LNCaP clone FGC (cell line): ENCODE measurements around the gene EFCAB6.

Experiments
- DNase-seq: peaks from one replicate; pipeline ENCODE4 v3.0.0-alpha.2; 2011; ENCODE audit warnings: low read depth
- H3K4me3 ChIP-seq: 2 replicates; pipeline ENCODE4 v1.5.1; 2011; ENCODE audit warnings: mild to moderate bottlenecking, low read depth, low read length, control low read depth
- CTCF ChIP-seq: IDR thresholded peaks from 2 replicates; pipeline ENCODE4 v1.5.1; 2012; ENCODE audit warnings: mild to moderate bottlenecking; ENCODE audit not compliant: control insufficient read depth, insufficient read depth; ENCODE audit errors: extremely low read depth

Gene EFCAB6

GRCh38 chr22:43852573-43853327 lies 40.6 kb upstream of the EFCAB6 start:
- no peak overlapping the region for H3K4me3 ChIP-seq
- DNase-seq: no peak
- TF ChIP-seq CTCF: no peak

- no peak overlapping the region for H3K4me3 ChIP-seq
- no peak for TF ChIP-seq CTCF
Observed at GRCh38 chr22:43851979-43852307, 39.8 kb upstream of the EFCAB6 start.

GRCh38 chr22:43851058-43851978 lies 39.2 kb upstream of the EFCAB6 start:
- TF ChIP-seq CTCF: no peak
- H3K4me3 ChIP-seq: no peak overlapping the region
- DNase-seq: no peak

More at GRCh38 chr22:43851979-43852307, 39.8 kb upstream of the EFCAB6 start:
- DNase-seq: no peak

- no peak overlapping the region for H3K4me3 ChIP-seq
- TF ChIP-seq CTCF: no peak
- DNase-seq: no peak
Observed at GRCh38 chr22:43850529-43850928, 38.4 kb upstream of the EFCAB6 start.

- H3K4me3 ChIP-seq: no peak overlapping the region
- DNase-seq: no peak
- no peak for TF ChIP-seq CTCF
Observed at GRCh38 chr22:43849731-43850130, 37.6 kb upstream of the EFCAB6 start.

GRCh38 chr22:43848366-43849171 lies 36.5 kb upstream of the EFCAB6 start:
- peak; percentile 76 for TF ChIP-seq CTCF
- no peak overlapping the region for H3K4me3 ChIP-seq
- DNase-seq: no peak
